Activated CD4-positive, alpha-beta T cell treated with anti-CD3 and anti-CD28 coated beads for 1 hour (primary cell): ENCODE results near the gene SORD.
"Not testable (repeated sequence)": the region's sequence is repeated elsewhere in the genome, so short reads cannot be mapped to it uniquely, and the experiment has no call there.

Experiments used
- DNase-seq: peaks from one replicate; pipeline ENCODE4 v3.0.0-alpha.2; 2020

SORD gene

GRCh38 chr15:45025627-45026026 is 2.6 kb downstream of the SORD start:
- DNase-seq = not testable (repeated sequence)

- DNase-seq = no peak
Observed at GRCh38 chr15:45026651-45027190, 3.7 kb downstream of the SORD start.

- DNase-seq = no peak
Observed at GRCh38 chr15:45027220-45027619, 4.2 kb downstream of the SORD start.

GRCh38 chr15:45030743-45031142 is 7.7 kb downstream of the SORD start:
- DNase-seq = no peak

GRCh38 chr15:45031522-45032028 is 8.6 kb downstream of the SORD start:
- not testable (repeated sequence) for DNase-seq

- not testable (repeated sequence) for DNase-seq
Observed at GRCh38 chr15:45032501-45032900, 9.5 kb downstream of the SORD start.

- not testable (repeated sequence) for DNase-seq
Observed at GRCh38 chr15:45034087-45034486, 11.1 kb downstream of the SORD start.

- not testable (repeated sequence) for DNase-seq
Observed at GRCh38 chr15:45034600-45035375, 11.8 kb downstream of the SORD start.

- peak; percentile 64 for DNase-seq
Observed at GRCh38 chr15:45036812-45037781, 14.1 kb downstream of the SORD start.

- DNase-seq = no peak
Observed at GRCh38 chr15:45037936-45038335, 14.9 kb downstream of the SORD start.

- DNase-seq = not testable (repeated sequence)
Observed at GRCh38 chr15:45040396-45040795, 17.4 kb downstream of the SORD start.

- not testable (repeated sequence) for DNase-seq
Observed at GRCh38 chr15:45041538-45041937, 18.5 kb downstream of the SORD start.

- DNase-seq = not testable (repeated sequence)
Observed at GRCh38 chr15:45042859-45043258, 19.9 kb downstream of the SORD start.

- not testable (repeated sequence) for DNase-seq
Observed at GRCh38 chr15:45044270-45044669, 21.3 kb downstream of the SORD start.

- DNase-seq = not testable (repeated sequence)
Observed at GRCh38 chr15:45048449-45048793, 25.4 kb downstream of the SORD start.

GRCh38 chr15:45048794-45049631 is 26.0 kb downstream of the SORD start:
- DNase-seq = no peak

- no peak for DNase-seq
Observed at GRCh38 chr15:45050587-45050986, 27.6 kb downstream of the SORD start.

- not testable (repeated sequence) for DNase-seq
Observed at GRCh38 chr15:45052676-45053075, 29.7 kb downstream of the SORD start.

- DNase-seq = not testable (repeated sequence)
Observed at GRCh38 chr15:45058690-45059675, 36.0 kb downstream of the SORD start.

- not testable (repeated sequence) for DNase-seq
Observed at GRCh38 chr15:45062301-45062700, 39.3 kb downstream of the SORD start.

GRCh38 chr15:45064386-45064785 is 41.4 kb downstream of the SORD start:
- DNase-seq = no peak
